GM23338 (cell line): ENCODE results near the gene OVCA2. TPM values are rescaled to one million over a fixed set of nuclear protein-coding genes. Genes with fewer than 3 reads are reported as not detected.

Experiments used
- ATAC-seq: fragments of 200-7000 bp; cut with Tn5 transposase; 3 replicates; pipeline ENCODE4 v1.9.1; 2020
- DNase-seq: peaks from one replicate; pipeline ENCODE4 v3.0.0-alpha.2; 2015; ENCODE audit warnings: low spot score
- H2AFZ ChIP-seq: fragments of 200-600 bp; sonication (generic); 2 replicates; pipeline ENCODE4 v1.8.0; 2016; ENCODE audit warnings: antibody characterized with exemption, mild to moderate bottlenecking, moderate library complexity
- H3F3A ChIP-seq: fragments of 200-600 bp; sonication (generic); replicated peaks from 2 replicates; pipeline ENCODE4 v1.8.0; 2017; ENCODE audit warnings: antibody characterized with exemption, mixed run types, low read depth
- H3K27ac ChIP-seq: fragments of 200-600 bp; sonication (generic); 2 replicates; pipeline ENCODE4 v1.6.1; 2016; ENCODE audit warnings: low read depth
- H3K27me3 ChIP-seq: fragments of 200-600 bp; sonication (generic); 2 replicates; pipeline ENCODE4 v1.8.0; 2016; ENCODE audit warnings: mild to moderate bottlenecking, mixed run types, moderate library complexity; ENCODE audit not compliant: insufficient read depth
- H3K36me3 ChIP-seq: fragments of 200-600 bp; sonication (generic); 2 replicates; pipeline ENCODE4 v1.8.0; 2016; ENCODE audit warnings: mild to moderate bottlenecking; ENCODE audit not compliant: insufficient read depth
- H3K4me1 ChIP-seq: fragments of 200-600 bp; sonication (generic); 2 replicates; pipeline ENCODE4 v1.8.0; 2016; ENCODE audit warnings: mild to moderate bottlenecking, moderate library complexity; ENCODE audit not compliant: insufficient read depth
- H3K4me2 ChIP-seq: fragments of 200-600 bp; sonication (generic); 2 replicates; pipeline ENCODE4 v1.7.1; 2017; ENCODE audit warnings: mixed run types
- H3K4me3 ChIP-seq: fragments of 200-600 bp; sonication (generic); 2 replicates; pipeline ENCODE4 v1.6.1; 2016; ENCODE audit warnings: mixed run types
- H3K79me2 ChIP-seq: fragments of 200-600 bp; sonication (generic); replicated peaks from 2 replicates; pipeline ENCODE4 v1.8.0; 2017; ENCODE audit warnings: mild to moderate bottlenecking; ENCODE audit not compliant: insufficient read depth
- H3K9me2 ChIP-seq: fragments of 200-600 bp; sonication (generic); 2 replicates; pipeline ENCODE4 v1.8.0; 2017; ENCODE audit not compliant: insufficient read depth
- H4K20me1 ChIP-seq: fragments of 200-600 bp; sonication (generic); replicated peaks from 2 replicates; pipeline ENCODE4 v1.8.0; 2017; ENCODE audit warnings: mild to moderate bottlenecking; ENCODE audit not compliant: insufficient read depth
- H3K27ac Mint-ChIP-seq: 2 replicates; pipeline ENCODE4 v1.8.0; 2020; ENCODE audit warnings: inconsistent platforms, mild to moderate bottlenecking, moderate library complexity, mixed read lengths
- H3K27me3 Mint-ChIP-seq: 3 replicates; pipeline ENCODE4 v1.8.0; 2022; ENCODE audit warnings: low read depth, mild to moderate bottlenecking, moderate library complexity, mixed read lengths, inconsistent platforms; ENCODE audit not compliant: insufficient read depth, poor library complexity
- H3K36me3 Mint-ChIP-seq: 3 replicates; pipeline ENCODE4 v1.8.0; 2021; ENCODE audit warnings: low read depth, mild to moderate bottlenecking, inconsistent platforms, moderate library complexity, mixed read lengths
- H3K4me1 Mint-ChIP-seq: 3 replicates; pipeline ENCODE4 v1.8.0; 2020; ENCODE audit warnings: mild to moderate bottlenecking, inconsistent platforms, mixed read lengths
- H3K4me3 Mint-ChIP-seq: 3 replicates; pipeline ENCODE4 v1.8.0; 2021; ENCODE audit warnings: moderate library complexity, mild to moderate bottlenecking, inconsistent platforms, mixed read lengths
- H3K9me3 Mint-ChIP-seq: 3 replicates; pipeline ENCODE4 v1.8.0; 2020; ENCODE audit warnings: moderate library complexity, mild to moderate bottlenecking, inconsistent platforms, mixed read lengths
- CREB1 ChIP-seq: fragments of 250-450 bp; sonication (Bioruptor Pico); IDR thresholded peaks from 2 replicates; pipeline ENCODE4 v1.5.0; 2020; ENCODE audit warnings: low read depth, mild to moderate bottlenecking, moderate library complexity
- CTCF ChIP-seq, 2 experiments: fragments of 200-600 bp in 1 of 2; sonication (generic) in 1 of 2; conservative IDR thresholded peaks; 2 replicates each; pipeline versions ENCODE4 v1.5.1 to v1.6.1; 2016 to 2017; ENCODE audit warnings: antibody characterized with exemption in 2 of 2, low read depth in 2 of 2, mild to moderate bottlenecking in 2 of 2, moderate library complexity in 1 of 2
- EZH2 ChIP-seq: fragments of 200-600 bp; sonication (generic); IDR thresholded peaks from one replicate; pipeline ENCODE4 v1.8.0; 2017; ENCODE audit warnings: antibody characterized with exemption, mild to moderate bottlenecking, low read depth; ENCODE audit not compliant: unreplicated experiment
- EZH2phosphoT487 ChIP-seq: fragments of 200-600 bp; sonication (generic); IDR thresholded peaks from one replicate; pipeline ENCODE4 v1.8.1; 2018; ENCODE audit warnings: antibody characterized with exemption; ENCODE audit not compliant: unreplicated experiment
- REST ChIP-seq: IDR thresholded peaks from one replicate; pipeline ENCODE4 v1.6.1; 2018; ENCODE audit warnings: antibody characterized with exemption; ENCODE audit not compliant: unreplicated experiment
- ZNF114 ChIP-seq: fragments of 250-450 bp; sonication (Bioruptor Pico); IDR thresholded peaks from 2 replicates; pipeline ENCODE4 v1.5.0; 2020; ENCODE audit warnings: mild to moderate bottlenecking, moderate library complexity
- ZNF462 ChIP-seq: fragments of 250-450 bp; sonication (Bioruptor Pico); IDR thresholded peaks from 2 replicates; pipeline ENCODE4 v1.5.0; 2020; ENCODE audit warnings: mild to moderate bottlenecking, moderate library complexity
- polyA plus RNA-seq: library from polyadenylated mRNA; unstranded; fragments of >200 nt; fragmentation: Nextera tagmentation; extraction: Ambion mirVana; gene quantifications from 2 replicates; pipeline ENCODE4 v1.2.1, GENCODE V29; 2016
- total RNA-seq: library from RNA; depleted of rRNA; stranded (reverse); fragments of >200 nt; shearing (Covaris generic); gene quantifications from 2 replicates; pipeline ENCODE4 v1.2.3, GENCODE V29; 2014

Gene OVCA2
- total and polyA plus RNA-seq, 2 experiments from 2014 or later = 15.9 to 21.3 TPM

- Histone ChIP-seq H3K79me2 (no peaks in the 10 kb centered on the region), H3F3A (no peaks in the 10 kb centered on the region), H3K9me2 (no peaks in the 10 kb centered on the region), H3K27me3 (peaks cover 33% of the 10 kb centered on the region), H3K36me3 (no peaks in the 10 kb centered on the region), H3K4me2 (peak overlapping the region; percentile 78), H3K4me3 (peak overlapping the region; percentile 66), H2AFZ (peak overlapping the region; percentile 72; the same call in 1 of the 2 replicates), H4K20me1 (no peaks in the 10 kb centered on the region), H3K27ac (no peak overlapping the region), H3K4me1 (peaks cover 14% of the 10 kb centered on the region; the same call in 1 of the 2 replicates)
- Mint-ChIP-seq H3K4me3 (no peak overlapping the region; the same call in 2 of the 3 replicates), H3K4me1 (peaks cover 31% of the 10 kb centered on the region), H3K9me3 (no peaks in the 10 kb centered on the region), H3K27ac (no peak overlapping the region), H3K27me3 (peaks cover 36% of the 10 kb centered on the region), H3K36me3 (no peaks in the 10 kb centered on the region)
- ATAC-seq (peak; percentile 47), DNase-seq (peak; percentile 72)
- TF ChIP-seq CREB1 (CRISPR knock-in tag) (no peak), EZH2 (peak; percentile 45)
These were observed 43.7 kb upstream of the OVCA2 start for GRCh38 chr17:1997927-1998742.

- peaks cover 14% of the 10 kb centered on the region; the same call in 1 of the 2 replicates for H3K4me1 ChIP-seq
- Mint-ChIP-seq H3K9me3 (no peaks in the 10 kb centered on the region), H3K27ac (no peak overlapping the region), H3K27me3 (peaks cover 38% of the 10 kb centered on the region), H3K4me3 (peak overlapping the region; percentile 56), H3K4me1 (peaks cover 31% of the 10 kb centered on the region), H3K36me3 (no peaks in the 10 kb centered on the region)
- no peak overlapping the region for H2AFZ ChIP-seq
- peaks cover 33% of the 10 kb centered on the region for H3K27me3 ChIP-seq
- H4K20me1 ChIP-seq = no peaks in the 10 kb centered on the region
- no peaks in the 10 kb centered on the region for H3F3A ChIP-seq
- no peak overlapping the region for H3K27ac ChIP-seq
- peak overlapping the region; percentile 17; the same call in 1 of the 2 replicates for H3K4me3 ChIP-seq
- ATAC-seq (peak; percentile 34), DNase-seq (peak; percentile 46)
- no peaks in the 10 kb centered on the region for H3K79me2 ChIP-seq
- no peaks in the 10 kb centered on the region for H3K9me2 ChIP-seq
- H3K36me3 ChIP-seq = no peaks in the 10 kb centered on the region
- 0 out of 2 replicates have a peak overlapping the region, but pooled peaks have one; percentile 43 for H3K4me2 ChIP-seq
- TF ChIP-seq CREB1 (CRISPR knock-in tag) (no peak), ZNF114 (CRISPR knock-in tag) (no peak), EZH2phosphoT487 (no peak), ZNF462 (no peak), REST (no peak), CTCF (conservative IDR thresholded peaks at IDR 0.05; ENCODE audit: low read depth in 2 of 2) (no peak)
These were observed 42.1 kb upstream of the OVCA2 start for GRCh38 chr17:1999557-2000251.
